ENCODE measurements around the gene N4BP2L2.

N4BP2L2 gene

DNA sequence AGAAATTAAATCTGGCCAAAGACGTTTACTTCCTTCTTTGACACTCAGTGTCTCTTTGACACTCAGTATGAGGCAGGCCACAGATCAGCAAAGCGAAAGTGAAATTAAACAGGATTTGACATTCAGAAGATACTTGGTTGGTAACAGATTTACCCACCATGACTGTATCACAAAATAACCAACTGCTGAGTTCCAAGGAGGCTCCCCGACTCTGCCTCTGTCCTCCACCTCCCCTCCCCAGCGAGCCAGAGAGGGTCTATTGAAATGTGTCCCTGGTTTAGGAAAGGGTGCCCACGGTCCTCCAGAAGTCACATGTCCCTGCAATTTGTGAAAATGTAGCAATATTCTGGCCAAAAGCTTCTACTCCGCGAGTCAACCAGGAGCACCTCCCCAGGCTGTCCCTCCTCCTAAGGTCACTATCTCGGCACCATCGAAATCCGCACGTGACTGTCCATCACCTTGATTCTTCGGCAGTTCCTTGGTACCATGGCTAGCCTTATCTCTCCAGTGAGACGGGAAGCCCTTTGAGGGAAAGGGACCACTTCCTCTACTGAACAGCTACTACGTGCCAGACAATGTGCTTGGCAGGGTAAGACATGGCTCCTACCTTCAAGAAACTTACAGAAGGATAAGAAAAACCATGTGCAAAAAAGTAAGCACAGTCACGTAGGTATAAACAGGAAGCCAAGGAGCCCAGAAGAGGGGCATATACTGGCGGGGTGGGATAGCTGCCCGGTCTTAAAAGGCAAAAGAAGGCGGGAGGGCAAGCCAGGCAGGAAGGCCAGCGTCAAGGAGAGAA, 112.2 kb downstream of the N4BP2L2 start:
- no peak for DNase-seq (ENCODE audit: low spot score)

DNA sequence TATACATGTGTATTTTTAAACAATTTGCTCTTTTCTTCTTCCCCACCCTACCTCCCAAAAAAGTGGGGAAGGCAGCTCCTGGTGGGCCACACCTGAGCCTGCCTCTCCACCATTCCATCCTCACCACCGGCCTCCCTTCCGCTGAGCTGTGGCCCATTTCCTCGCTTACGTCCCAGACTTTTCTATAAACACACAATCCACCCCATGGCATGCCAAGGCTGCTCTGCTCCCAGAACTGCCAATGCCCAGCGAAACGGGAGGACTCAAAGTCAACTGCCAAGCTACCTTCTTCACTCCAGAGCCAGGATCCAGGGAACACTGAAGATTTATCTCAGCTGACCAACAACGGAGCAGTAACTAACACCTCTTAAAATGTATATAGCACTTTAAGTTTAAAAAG, 113.4 kb downstream of the N4BP2L2 start:
- DNase-seq (ENCODE audit: low spot score): no peak

DNA sequence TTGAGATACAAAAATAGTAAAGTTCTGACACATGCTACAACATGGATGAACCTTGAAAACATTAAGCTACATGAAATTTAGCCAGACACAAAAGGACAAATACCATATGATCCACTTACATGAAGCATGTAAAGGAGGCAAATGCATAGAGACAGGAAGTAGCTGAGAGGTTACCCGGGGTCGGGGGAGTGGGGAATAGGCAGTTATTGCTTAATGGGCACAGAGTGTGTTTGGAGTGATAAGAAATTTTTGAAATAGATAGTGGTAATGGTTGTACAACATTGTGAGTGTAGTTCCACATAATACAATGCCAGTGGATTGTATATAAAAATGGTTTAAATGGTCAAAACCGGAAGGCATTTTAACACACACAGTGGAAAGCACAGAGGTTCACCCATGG, 115.0 kb downstream of the N4BP2L2 start:
- DNase-seq (ENCODE audit: low spot score): no peak

DNA sequence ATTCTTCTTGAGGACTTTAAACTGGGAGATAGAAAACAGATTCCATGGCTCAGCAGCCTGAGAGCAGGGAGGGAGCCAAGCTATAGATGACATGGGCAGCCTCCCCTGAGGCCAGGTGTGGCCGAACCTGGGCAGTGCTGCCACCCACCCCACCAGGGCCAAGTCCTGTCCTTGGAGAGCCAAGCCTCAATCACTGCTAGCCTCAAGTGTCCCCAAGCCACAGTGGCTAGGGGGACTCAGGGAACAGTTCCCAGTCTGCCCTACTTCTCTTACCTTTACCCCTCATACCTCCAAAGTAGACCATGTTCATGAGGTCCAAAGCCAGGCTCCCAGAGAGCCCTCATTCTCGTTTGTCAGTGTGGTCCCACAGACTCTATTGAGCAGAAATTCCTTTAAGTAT, 118.7 kb downstream of the N4BP2L2 start:
- no peak for DNase-seq (ENCODE audit: low spot score)

DNA sequence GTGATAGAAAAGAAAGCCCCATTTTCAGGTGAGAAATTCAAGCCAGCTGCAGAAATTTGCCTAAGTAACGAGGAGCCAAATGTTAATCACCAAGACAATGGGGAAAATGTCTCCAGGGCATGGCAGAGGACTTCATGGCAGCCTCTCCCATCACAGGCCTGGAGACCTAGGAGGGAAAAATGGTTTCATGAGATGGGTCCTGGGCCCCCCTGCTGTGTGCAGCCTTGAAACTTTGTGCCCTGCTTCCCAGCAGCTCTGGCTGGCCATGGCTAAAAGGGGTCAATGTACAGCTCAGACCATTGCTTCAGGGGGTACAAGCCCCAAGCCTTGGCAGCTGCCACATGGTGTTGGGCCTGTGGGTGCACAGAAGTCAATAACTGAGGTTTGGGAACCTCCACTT, 120.6 kb downstream of the N4BP2L2 start:
- no peak for DNase-seq (ENCODE audit: low spot score)

DNA sequence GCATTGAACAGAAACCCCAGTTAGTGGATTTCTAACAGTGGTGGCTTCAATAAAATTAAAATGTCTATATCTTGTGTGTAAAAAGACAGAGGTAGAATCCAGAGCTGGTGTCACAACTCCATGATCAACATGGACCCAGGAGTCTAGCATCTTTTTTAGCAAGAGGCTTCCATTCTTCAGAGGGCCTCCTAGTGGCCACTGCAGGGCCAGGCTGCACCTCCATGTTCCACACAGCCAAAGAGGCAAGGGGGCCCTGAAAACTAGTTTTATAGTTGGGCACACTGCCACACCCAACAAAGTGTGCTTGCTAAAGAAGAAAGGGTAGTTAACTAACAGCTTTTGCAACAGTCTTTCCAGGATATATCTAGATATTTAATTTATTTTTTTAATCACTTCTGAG, 123.6 kb downstream of the N4BP2L2 start:
- DNase-seq (ENCODE audit: low spot score): no peak

DNA sequence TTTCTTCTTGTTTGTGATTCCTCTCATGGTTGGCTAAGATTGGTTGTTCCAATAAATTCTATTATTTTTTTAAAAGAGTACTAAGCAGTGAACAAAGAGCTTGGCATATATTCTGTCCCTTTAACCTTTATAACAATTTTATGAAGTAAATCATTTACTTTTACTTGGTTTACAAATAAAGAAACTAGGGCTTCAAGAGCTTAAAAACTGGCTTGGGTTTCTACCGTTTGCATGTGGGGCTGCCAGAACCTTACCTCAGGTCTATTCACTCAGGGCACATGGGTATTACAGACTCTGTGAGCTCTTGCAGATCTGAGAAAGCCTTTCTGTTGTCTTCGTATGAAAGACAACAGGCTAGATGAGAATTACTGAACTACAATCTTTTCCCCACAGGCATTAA, 124.0 kb downstream of the N4BP2L2 start:
- DNase-seq (ENCODE audit: low spot score): no peak

DNA sequence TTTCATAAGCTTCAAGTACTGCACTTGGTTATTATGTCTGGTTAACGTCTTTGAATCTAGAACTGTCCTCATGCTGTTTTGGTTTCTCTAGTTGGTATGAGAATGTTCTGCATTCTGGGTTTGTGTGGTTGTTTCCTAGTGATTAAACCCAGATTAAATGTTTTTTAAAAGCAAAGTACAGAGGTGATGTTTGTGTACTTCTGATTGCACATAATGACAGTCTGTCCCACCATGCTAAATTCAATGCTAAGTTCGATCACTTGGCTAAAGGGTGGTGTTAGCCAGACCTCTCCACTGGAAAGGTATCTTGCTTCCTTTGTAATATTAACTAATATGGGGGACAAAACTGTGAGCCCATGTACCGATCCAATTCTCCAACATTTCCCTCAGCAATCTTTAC, 125.3 kb downstream of the N4BP2L2 start:
- DNase-seq (ENCODE audit: low spot score): no peak

DNA sequence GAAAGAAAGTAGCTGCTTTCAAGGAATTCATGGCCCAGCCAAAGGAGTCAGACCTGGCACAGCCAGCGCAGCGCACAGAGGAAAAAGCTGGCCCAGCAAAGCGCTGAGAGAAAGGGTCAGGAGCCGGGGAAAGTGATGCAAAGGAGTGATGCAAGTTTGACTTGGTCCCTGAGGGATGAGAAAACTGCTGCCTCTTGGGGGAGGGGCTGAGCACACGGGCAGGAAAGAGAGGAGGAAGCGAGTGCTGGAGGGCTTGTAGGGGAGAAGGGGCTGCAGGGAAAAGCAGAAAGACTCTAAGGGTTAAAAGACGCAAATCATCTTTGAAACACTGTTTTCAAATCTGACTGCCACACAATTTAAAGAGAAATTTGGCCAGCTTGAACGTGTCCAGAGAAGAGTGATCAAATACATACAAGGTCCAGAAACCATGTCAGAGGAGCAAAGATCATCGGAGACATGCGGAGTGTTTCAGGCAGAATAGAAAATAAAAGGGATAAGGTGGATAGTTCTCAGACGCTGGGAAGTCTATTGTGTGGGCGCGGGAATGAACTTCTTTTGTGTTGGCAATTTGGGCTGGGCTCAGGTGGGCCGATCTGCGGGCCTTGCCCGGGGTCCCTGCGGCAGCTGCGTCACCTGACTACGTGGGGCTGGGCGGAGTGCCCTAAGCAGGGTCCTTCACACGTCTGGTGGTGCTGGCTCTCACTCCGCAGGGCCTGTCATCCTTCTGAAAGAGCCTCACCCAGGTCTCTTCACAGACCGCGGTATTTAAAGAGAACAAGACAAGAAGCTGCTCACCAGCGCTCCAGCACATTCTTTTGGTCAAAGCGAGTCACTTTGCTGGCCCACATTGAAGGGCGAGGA, 128.8 kb downstream of the N4BP2L2 start:
- peak; percentile 12 for DNase-seq (ENCODE audit: low spot score)

DNA sequence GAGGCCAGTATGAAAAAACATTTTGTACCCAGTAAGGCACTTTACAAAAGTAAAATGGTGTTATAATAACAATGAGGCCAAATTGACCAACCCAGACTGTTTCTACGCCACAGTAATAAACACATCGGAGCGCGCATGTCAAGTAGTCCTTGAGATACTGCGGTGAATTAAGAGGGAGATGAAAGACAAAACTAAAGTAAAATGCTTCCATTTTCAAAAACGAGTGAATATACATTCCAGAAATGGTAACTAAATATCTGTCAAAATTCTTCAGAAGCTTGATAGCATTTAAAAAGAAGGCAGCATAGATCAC, 129.6 kb downstream of the N4BP2L2 start:
- no peak for DNase-seq (ENCODE audit: low spot score)

DNA sequence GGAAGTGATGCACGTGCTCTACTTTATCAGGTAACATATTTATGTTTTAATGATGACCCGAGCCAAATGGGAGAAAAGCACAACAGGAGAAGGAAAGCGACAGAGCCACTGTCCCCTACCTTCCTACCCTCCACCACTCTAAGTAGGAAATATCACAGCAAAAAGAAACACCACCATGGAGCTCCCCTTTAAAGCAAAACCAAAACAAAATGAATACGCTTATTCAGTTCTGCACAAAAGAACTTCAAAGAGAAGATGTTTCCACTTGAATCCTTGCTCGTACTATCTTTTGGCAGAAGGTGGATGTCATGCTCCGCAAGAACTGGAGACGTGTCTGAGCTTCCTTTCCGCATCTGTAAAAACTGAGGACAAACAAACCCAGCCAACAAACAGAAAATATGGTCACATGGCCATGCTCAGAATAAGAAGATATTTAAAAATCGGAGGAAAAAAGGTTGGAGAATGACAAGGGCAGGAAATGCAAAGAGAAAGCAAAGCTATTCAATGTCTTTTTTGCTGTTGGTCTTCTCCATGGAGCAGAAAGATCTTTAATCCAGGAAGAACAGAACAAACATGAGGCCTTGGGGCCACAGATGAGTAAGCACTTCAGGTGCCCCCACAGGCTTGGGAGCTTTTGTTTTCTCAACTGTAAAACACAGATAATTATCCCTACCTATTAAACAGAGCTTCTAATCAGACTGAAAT, 130.1 kb downstream of the N4BP2L2 start:
- DNase-seq (ENCODE audit: low spot score): no peak

DNA sequence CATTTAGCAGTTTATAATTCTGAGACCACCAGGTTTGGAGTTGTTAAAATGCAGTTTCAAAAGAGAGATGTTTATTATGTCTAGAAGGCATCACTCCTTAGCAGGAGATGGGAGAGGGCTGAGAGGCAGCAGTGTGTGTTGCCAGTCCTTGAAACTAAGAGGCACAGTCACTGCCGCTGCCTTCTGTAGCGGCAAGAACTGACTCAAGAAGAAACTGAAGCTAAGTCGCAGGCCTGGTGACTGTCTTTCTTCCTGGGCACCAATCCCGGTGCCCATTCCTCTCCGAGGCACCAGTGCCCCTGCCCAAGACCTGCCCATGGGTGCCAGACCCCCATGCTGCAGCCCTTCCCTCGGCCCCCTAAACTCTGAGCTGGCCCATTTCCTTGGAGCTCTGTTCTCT, 130.7 kb downstream of the N4BP2L2 start:
- no peak for DNase-seq (ENCODE audit: low spot score)

DNA sequence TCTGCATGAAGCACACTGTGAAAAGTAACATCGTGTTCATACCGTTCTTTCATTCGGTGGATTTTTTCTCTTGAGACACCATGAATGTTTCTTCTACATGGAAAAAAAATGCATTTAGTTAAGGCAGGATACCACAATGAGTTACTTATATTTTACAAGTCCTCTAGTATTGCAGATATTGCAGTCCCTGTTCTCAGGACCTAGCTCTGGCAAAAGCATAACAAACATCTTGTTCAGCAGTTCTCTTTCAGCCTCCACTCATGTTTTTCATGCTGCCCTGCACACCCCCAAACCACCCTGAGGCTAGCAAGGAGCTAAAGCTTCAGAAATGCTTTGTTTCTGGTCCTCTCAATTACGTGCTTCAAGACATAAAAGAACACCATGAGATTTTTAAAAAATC, 135.5 kb downstream of the N4BP2L2 start:
- DNase-seq (ENCODE audit: low spot score): no peak

DNA sequence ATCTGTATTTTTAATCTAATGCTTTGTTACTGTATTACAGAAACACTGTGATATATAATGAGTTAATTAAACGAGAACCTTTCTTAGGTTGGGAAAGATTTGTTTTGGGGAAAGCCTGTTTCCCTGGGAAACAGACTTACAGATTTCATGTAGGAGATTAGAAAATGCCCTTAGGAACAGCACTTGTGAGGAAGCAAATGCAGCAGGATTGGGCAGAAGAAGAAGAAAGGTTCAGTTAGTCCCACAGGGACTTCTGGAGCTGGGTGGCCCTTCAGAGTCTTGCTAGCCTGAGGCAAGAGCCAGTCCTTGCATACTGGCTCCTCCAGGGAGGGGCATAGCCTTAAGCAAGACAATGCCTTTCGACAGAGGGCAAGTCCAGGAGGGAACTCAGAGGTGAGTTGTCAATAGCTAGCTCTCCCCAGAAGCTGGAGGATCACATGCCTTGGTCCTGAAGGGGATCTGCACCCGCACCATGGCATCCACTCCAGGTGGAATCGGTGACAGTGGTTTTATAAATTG, 147.4 kb downstream of the N4BP2L2 start:
- no peak for DNase-seq (ENCODE audit: low spot score)

DNA sequence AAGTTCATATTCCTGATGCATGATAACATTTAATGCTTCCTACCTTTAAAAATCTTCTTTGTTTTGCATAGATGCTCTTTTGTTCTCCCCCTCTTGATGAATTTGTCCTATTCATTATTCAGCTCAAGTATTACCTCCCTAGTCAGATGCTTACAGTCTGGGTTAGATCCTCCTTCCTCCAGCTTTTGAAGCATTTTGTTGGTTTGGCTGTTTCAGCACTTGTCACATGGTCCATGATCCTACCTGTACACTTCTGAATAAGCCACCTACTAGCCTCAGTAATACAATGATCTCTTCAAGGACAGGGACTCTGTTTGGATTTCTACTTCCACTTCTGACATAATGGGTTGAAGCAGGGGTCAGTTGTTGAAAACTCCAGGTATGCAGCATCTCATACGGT, 148.1 kb downstream of the N4BP2L2 start:
- DNase-seq (ENCODE audit: low spot score): no peak

DNA sequence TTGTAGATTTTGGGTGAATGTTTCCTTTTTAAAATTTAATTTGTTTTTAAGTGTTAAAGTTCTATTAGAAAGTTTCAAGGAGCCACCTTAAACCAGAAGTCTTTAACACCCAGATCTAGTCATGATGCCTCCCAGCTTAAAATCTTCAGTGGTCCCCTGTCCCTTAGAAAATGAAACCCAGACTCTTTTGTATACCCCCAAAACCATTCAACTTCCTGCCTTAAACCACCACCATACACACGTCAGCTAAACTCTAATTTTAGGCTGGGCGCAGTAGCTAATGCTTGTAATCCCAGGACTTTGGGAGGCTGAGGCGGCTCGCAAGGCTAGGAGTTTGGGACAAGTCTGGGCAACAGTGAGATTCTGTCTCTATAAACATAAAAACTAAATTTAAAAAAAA, 148.5 kb downstream of the N4BP2L2 start:
- DNase-seq (ENCODE audit: low spot score): no peak

DNA sequence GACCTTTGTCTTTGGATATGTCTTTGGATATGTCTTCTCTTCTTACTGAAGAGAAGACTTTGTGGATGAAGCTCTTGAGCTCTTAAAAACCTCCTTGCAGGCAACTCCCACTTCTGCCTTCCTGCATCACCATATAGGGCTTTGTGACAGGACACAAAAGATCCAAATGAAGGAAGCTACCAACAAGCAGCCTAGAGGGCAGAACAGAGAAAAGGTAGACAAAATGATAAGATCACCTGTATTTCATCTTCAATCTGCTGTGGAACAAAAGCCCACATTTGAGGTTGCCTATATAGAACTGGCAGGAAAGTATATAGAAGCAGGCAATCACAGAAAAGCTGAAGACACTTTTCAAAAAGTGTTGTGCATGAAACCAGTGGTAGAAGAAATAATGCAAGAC, 153.2 kb downstream of the N4BP2L2 start:
- no peak for DNase-seq (ENCODE audit: low spot score)

DNA sequence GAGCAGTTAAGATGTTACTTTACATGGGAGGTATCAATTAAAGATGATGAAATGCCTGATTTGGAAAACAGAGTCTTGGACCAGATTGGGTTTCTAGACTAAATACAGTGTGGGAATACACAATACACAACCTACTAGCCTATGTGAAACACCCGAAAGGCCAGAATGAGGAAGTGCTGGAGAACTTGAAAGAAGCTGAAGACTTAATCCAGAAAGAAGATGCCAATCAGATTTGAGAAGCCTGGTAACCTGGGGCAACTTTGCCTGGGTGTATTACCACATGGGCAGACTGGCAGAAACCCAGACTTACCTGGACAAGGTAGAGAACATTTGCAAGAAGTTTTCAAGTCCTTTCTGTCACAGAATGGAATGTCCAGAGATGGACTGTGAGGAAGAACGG, 153.9 kb downstream of the N4BP2L2 start:
- DNase-seq (ENCODE audit: low spot score): no peak

DNA sequence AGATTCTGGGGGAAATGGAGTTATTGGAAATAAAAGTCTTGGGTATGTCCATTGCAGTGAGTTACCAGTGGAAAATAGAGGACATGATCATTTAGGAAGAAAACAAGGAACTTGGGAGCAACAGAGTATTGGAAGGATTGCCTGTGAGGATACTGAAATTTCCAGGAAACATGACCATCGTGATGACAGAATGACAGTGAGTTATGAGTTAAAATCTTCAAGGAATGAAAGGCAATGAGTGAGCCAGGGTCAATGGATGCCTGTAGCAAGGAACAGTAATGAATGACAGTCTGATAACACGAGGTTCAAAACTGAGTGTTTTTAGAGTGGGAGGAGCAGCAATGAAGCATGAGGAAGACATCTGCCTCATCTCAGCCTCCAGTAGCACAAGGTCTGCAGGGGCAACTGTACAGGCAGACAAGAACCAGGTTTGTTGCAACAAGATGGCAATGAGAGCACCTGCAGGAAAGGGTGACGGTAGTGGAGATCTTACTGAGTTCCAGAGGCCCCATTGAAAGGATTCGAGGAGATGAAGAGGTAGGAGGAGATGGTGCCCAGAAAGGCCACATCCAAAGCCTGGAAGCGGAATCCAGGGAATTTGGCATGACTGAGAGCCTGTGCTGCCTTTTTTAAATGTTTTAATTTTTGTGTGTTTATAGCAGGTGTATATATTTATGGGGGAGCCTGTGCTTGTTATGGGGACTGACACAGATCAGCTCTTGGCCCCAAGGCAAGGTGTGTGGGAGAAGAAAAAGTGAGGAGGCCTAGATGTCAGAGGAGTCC, 154.6 kb downstream of the N4BP2L2 start:
- no peak for DNase-seq (ENCODE audit: low spot score)

Data from SK-N-DZ (cell line).